ENCODE results near the gene NACC2. TPM values are rescaled to one million over a fixed set of nuclear protein-coding genes. Genes with fewer than 3 reads are reported as not detected.

The NACC2 gene
- total RNA-seq, 2 donors from 2014 or later: 69.2 to 79.7 TPM

DNA sequence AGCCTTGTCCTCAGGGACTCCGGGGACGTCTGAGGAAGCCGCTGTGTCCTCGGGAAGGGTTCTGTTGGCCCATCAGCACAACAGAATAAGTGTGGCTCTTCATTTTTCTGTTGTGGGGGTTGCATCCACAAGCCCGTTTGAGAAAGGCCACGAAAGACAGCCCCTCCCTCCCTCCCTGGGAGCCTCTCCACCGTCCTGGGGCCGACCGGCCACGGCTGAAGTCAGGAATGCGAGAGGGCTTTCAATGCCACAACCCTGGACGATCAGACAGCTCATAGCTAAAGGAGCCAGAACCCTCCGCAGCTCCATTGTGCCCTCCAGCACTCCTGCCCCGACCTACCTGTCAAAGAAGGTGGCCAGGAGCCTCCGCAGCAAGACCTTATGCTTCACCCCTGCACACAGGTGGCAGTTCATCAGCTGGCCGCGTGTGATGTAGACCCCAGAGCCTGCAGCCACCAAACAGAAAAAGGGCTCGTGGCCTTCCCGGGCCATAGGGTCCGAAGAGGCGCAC is 81.5 kb downstream of the NACC2 start:
- H3K27ac ChIP-seq: no peak overlapping the region
- H3K9me3 ChIP-seq: no peaks in the 10 kb centered on the region
- no peaks in the 10 kb centered on the region for H3K27me3 ChIP-seq (replicated peaks; ENCODE audit: insufficient read depth)
- peaks cover 0 to 16% of the 10 kb centered on the region in 2 donors for H3K4me1 ChIP-seq (ENCODE audit: control insufficient read depth in 1 of 2, low read depth in 2 of 2)
- DNase-seq (ENCODE audit: low spot score) (no peak), ATAC-seq (ENCODE audit: insufficient number of reproducible peaks, low FRiP score, low read depth) (no peak)
- H3K4me3 ChIP-seq: no peak overlapping the region
- H3K36me3 ChIP-seq: peaks cover 24% of the 10 kb centered on the region
- TF ChIP-seq, protein P1, sequence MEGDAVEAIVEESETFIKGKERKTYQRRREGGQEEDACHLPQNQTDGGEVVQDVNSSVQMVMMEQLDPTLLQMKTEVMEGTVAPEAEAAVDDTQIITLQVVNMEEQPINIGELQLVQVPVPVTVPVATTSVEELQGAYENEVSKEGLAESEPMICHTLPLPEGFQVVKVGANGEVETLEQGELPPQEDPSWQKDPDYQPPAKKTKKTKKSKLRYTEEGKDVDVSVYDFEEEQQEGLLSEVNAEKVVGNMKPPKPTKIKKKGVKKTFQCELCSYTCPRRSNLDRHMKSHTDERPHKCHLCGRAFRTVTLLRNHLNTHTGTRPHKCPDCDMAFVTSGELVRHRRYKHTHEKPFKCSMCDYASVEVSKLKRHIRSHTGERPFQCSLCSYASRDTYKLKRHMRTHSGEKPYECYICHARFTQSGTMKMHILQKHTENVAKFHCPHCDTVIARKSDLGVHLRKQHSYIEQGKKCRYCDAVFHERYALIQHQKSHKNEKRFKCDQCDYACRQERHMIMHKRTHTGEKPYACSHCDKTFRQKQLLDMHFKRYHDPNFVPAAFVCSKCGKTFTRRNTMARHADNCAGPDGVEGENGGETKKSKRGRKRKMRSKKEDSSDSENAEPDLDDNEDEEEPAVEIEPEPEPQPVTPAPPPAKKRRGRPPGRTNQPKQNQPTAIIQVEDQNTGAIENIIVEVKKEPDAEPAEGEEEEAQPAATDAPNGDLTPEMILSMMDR (IDR thresholded peaks at IDR 0.05): no peak

DNA sequence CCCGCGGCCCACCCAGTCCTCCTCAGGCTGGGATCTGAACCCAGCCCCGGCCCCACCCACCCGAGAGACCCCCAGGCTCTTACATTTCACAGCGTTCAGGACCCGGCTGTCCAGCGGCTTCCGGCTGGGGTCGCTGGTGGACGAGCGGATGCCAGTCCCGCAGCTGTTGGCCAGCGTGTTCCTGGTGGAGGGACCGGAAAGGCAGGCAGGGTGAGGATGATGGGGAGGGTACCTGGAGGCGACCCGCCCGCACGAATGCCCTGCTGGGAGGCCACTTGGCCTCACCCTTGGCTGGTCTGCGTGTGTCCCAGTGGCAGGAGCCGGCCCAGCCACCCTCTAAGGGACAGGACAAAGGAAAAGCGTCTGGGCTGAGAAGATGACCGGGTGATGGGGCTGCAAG is 82.0 kb downstream of the NACC2 start:
- Histone ChIP-seq H3K36me3 (peaks cover 26% of the 10 kb centered on the region), H3K4me1 (ENCODE audit: control insufficient read depth in 1 of 2, low read depth in 2 of 2) (peaks cover 0 to 16% of the 10 kb centered on the region in 2 donors), H3K9me3 (no peaks in the 10 kb centered on the region), H3K4me3 (no peak overlapping the region), H3K27ac (no peak overlapping the region), H3K27me3 (replicated peaks; ENCODE audit: insufficient read depth) (no peaks in the 10 kb centered on the region)
- DNase-seq (ENCODE audit: low spot score): no peak
- no peak for ATAC-seq (ENCODE audit: insufficient number of reproducible peaks, low FRiP score, low read depth)
- TF ChIP-seq, protein P1 (IDR thresholded peaks at IDR 0.05): no peak

GRCh38 chr9:136012651-136013050 is 82.4 kb downstream of the NACC2 start:
- Histone ChIP-seq H3K9me3 (no peaks in the 10 kb centered on the region), H3K27me3 (replicated peaks; ENCODE audit: insufficient read depth) (no peaks in the 10 kb centered on the region), H3K27ac (peak overlapping the region in 1 of 2 donors; percentile 4), H3K4me3 (no peak overlapping the region), H3K36me3 (peaks cover 26% of the 10 kb centered on the region), H3K4me1 (ENCODE audit: control insufficient read depth in 1 of 2, low read depth in 2 of 2) (peaks cover 0 to 16% of the 10 kb centered on the region in 2 donors)
- DNase-seq (ENCODE audit: low spot score) (no peak), ATAC-seq (ENCODE audit: insufficient number of reproducible peaks, low FRiP score, low read depth) (no peak)
- TF ChIP-seq, protein P1 (IDR thresholded peaks at IDR 0.05): no peak

DNA sequence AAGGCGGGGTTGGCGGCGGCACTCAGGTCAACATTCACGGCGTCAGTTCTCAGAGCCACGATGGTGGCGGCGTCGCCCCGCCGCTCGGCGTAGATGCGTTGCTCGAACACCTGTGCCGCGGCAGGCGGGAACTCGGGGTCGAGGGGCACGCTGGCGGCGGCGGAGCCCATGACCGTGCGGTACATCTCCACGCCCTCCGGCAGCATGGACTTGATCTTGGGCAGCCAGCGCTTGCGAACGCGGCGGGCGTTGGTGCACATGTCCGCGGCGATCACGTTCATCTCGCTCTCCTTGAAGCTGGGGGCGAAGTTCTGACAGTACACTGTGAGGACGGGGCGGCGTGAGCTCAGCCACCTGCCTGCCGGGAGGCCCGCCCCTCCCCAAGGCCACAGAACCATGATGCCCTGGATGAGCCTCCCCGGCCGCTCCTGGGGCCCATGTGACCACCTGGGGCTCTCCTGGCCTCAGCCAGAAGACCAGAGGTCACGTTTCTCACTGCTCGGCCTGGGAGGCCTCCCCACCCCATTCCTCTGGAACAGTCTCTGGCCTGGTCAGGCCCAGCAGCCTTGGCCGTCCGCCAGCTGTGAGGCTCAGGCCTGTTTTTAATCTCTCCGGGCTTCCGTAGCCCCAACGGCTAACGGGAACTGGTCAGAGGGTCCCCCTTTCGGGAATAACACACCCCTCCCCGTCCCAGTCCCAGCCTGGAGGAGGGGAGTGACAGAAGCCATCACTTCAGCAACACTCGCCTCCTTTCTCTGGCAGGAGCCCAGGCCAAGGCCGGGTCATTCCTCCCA is 83.2 kb downstream of the NACC2 start:
- DNase-seq (ENCODE audit: low spot score): no peak
- peaks cover 0 to 13% of the 10 kb centered on the region in 2 donors for H3K4me1 ChIP-seq (ENCODE audit: control insufficient read depth in 1 of 2, low read depth in 2 of 2)

GRCh38 chr9:136011376-136011702 is 83.8 kb downstream of the NACC2 start:
- H3K36me3 ChIP-seq: peaks cover 26% of the 10 kb centered on the region
- no peaks in the 10 kb centered on the region for H3K27me3 ChIP-seq (replicated peaks; ENCODE audit: insufficient read depth)
- ATAC-seq (ENCODE audit: insufficient number of reproducible peaks, low FRiP score, low read depth): no peak
- H3K9me3 ChIP-seq: no peaks in the 10 kb centered on the region
- TF ChIP-seq, protein P1 (IDR thresholded peaks at IDR 0.05): no peak
- no peak overlapping the region for H3K4me3 ChIP-seq
- H3K4me1 ChIP-seq (ENCODE audit: control insufficient read depth in 1 of 2, low read depth in 2 of 2): peaks cover 0 to 13% of the 10 kb centered on the region in 2 donors
- no peak for DNase-seq (ENCODE audit: low spot score)
- no peak overlapping the region for H3K27ac ChIP-seq

More for the DNA sequence above, 83.2 kb downstream of the NACC2 start:
- ATAC-seq (ENCODE audit: insufficient number of reproducible peaks, low FRiP score, low read depth): no peak
- TF ChIP-seq, protein P1 (IDR thresholded peaks at IDR 0.05): no peak
- no peaks in the 10 kb centered on the region for H3K27me3 ChIP-seq (replicated peaks; ENCODE audit: insufficient read depth)
- H3K9me3 ChIP-seq: no peaks in the 10 kb centered on the region
- H3K27ac ChIP-seq: peak overlapping the region in 1 of 2 donors; percentile 4
- H3K4me3 ChIP-seq: no peak overlapping the region
- H3K36me3 ChIP-seq: peaks cover 26% of the 10 kb centered on the region

All from thoracic aorta (tissue), 2 donors.